Loucy (cell line): ENCODE data around the gene APPBP2.
"Not testable (repeated sequence)": the region's sequence is repeated elsewhere in the genome, so short reads cannot be mapped to it uniquely, and the experiment has no call there.

Experiments used
- H2AFZ ChIP-seq: fragments of 200-600 bp; sonication (generic); 2 replicates; pipeline ENCODE4 v1.6.0; 2016; ENCODE audit warnings: antibody characterized with exemption, mild to moderate bottlenecking, low read length, moderate library complexity
- H3F3A ChIP-seq: fragments of 200-600 bp; 2 replicates; pipeline ENCODE4 v1.6.0; 2016; ENCODE audit warnings: antibody characterized with exemption, low read depth, mild to moderate bottlenecking
- H3K27me3 ChIP-seq: fragments of 200-600 bp; sonication (generic); 2 replicates; pipeline ENCODE4 v1.6.1; 2014; ENCODE audit warnings: low read length, mild to moderate bottlenecking; ENCODE audit not compliant: insufficient read depth, poor library complexity, severe bottlenecking
- H3K36me3 ChIP-seq: fragments of 200-600 bp; sonication (generic); 2 replicates; pipeline ENCODE4 v1.6.1; 2016; ENCODE audit warnings: low read length; ENCODE audit not compliant: insufficient read depth
- H3K4me1 ChIP-seq: fragments of 200-600 bp; sonication (generic); 2 replicates; pipeline ENCODE4 v1.5.1; 2014; ENCODE audit warnings: low read length, mild to moderate bottlenecking; ENCODE audit not compliant: insufficient read depth, poor library complexity, severe bottlenecking
- H3K4me2 ChIP-seq: fragments of 200-600 bp; sonication (generic); 2 replicates; pipeline ENCODE4 v1.6.0; 2014; ENCODE audit warnings: antibody characterized with exemption, low read length, low read depth, mild to moderate bottlenecking; ENCODE audit not compliant: poor library complexity, severe bottlenecking
- H3K4me3 ChIP-seq: fragments of 200-600 bp; sonication (generic); 2 replicates; pipeline ENCODE4 v1.5.1; 2014; ENCODE audit warnings: low read length, mild to moderate bottlenecking, mixed read lengths; ENCODE audit not compliant: poor library complexity, severe bottlenecking
- H3K79me2 ChIP-seq: fragments of 200-600 bp; sonication (generic); 2 replicates; pipeline ENCODE4 v1.6.1; 2014; ENCODE audit warnings: low read length; ENCODE audit not compliant: insufficient read depth
- H3K9ac ChIP-seq: fragments of 200-600 bp; sonication (generic); 2 replicates; pipeline ENCODE4 v1.6.0; 2014; ENCODE audit warnings: mild to moderate bottlenecking, low read depth, low read length, moderate library complexity; ENCODE audit not compliant: poor library complexity, severe bottlenecking
- H3K9me2 ChIP-seq: fragments of 200-600 bp; sonication (generic); replicated peaks from 2 replicates; pipeline ENCODE4 v1.6.1; 2016; ENCODE audit warnings: low read depth, low read length, mixed read lengths
- H3K9me3 ChIP-seq: fragments of 200-600 bp; sonication (generic); 2 replicates; pipeline ENCODE4 v1.6.1; 2014; ENCODE audit warnings: mild to moderate bottlenecking, antibody characterized with exemption, low read length, low read depth; ENCODE audit not compliant: insufficient read depth
- H4K20me1 ChIP-seq: fragments of 200-600 bp; sonication (generic); 2 replicates; pipeline ENCODE4 v1.6.0; 2014; ENCODE audit warnings: antibody characterized with exemption, low read length, mild to moderate bottlenecking; ENCODE audit not compliant: insufficient read depth, poor library complexity, severe bottlenecking
- CTCF ChIP-seq: fragments of 200-600 bp; sonication (generic); conservative IDR thresholded peaks from 2 replicates; pipeline ENCODE4 v1.5.1; 2014; ENCODE audit warnings: mild to moderate bottlenecking, antibody characterized with exemption, low read length
- EZH2phosphoT487 ChIP-seq: fragments of 200-600 bp; IDR thresholded peaks from 2 replicates; pipeline ENCODE4 v1.6.1; 2018; ENCODE audit warnings: antibody characterized with exemption, mild to moderate bottlenecking, moderate library complexity, borderline replicate concordance

Gene APPBP2

GRCh38 chr17:60557805-60558204 is 31.8 kb upstream of the APPBP2 start:
- no peak overlapping the region for H3K9ac ChIP-seq
- H4K20me1 ChIP-seq, result no peaks in the 10 kb centered on the region
- no peaks in the 10 kb centered on the region for H3K27me3 ChIP-seq
- no peak overlapping the region for H2AFZ ChIP-seq
- H3K4me1 ChIP-seq, result no peaks in the 10 kb centered on the region
- H3K79me2 ChIP-seq, result no peaks in the 10 kb centered on the region
- H3F3A ChIP-seq, result no peaks in the 10 kb centered on the region
- no peaks in the 10 kb centered on the region for H3K36me3 ChIP-seq
- peaks cover 11% of the 10 kb centered on the region; the same call in 1 of the 2 replicates for H3K9me3 ChIP-seq
- H3K4me2 ChIP-seq, result no peak overlapping the region
- TF ChIP-seq EZH2phosphoT487 (no peak), CTCF (no peak)
- H3K9me2 ChIP-seq, result no peaks in the 10 kb centered on the region
- no peak overlapping the region for H3K4me3 ChIP-seq

GRCh38 chr17:60555786-60556185 is 29.7 kb upstream of the APPBP2 start:
- Histone ChIP-seq H3K36me3 (no peaks in the 10 kb centered on the region), H3K27me3 (no peaks in the 10 kb centered on the region), H3K9ac (no peak overlapping the region), H3K9me2 (no peaks in the 10 kb centered on the region), H4K20me1 (no peaks in the 10 kb centered on the region), H3K9me3 (peaks cover 11% of the 10 kb centered on the region; the same call in 1 of the 2 replicates), H3K79me2 (no peaks in the 10 kb centered on the region), H3F3A (no peaks in the 10 kb centered on the region), H3K4me1 (no peaks in the 10 kb centered on the region), H3K4me2 (no peak overlapping the region), H2AFZ (no peak overlapping the region), H3K4me3 (no peak overlapping the region)
- TF ChIP-seq EZH2phosphoT487 (no peak), CTCF (no peak)

- Histone ChIP-seq H3K9ac (no peak overlapping the region), H4K20me1 (no peaks in the 10 kb centered on the region), H3K4me3 (no peak overlapping the region), H3F3A (no peaks in the 10 kb centered on the region), H3K27me3 (no peaks in the 10 kb centered on the region), H3K36me3 (no peaks in the 10 kb centered on the region), H3K4me2 (no peak overlapping the region), H3K9me3 (peaks cover 11% of the 10 kb centered on the region; the same call in 1 of the 2 replicates), H3K79me2 (no peaks in the 10 kb centered on the region), H2AFZ (no peak overlapping the region), H3K9me2 (no peaks in the 10 kb centered on the region), H3K4me1 (no peaks in the 10 kb centered on the region)
- TF ChIP-seq CTCF (no peak), EZH2phosphoT487 (no peak)
These were observed 28.3 kb upstream of the APPBP2 start for GRCh38 chr17:60554377-60554788.

- H2AFZ ChIP-seq, H3K9ac ChIP-seq, H3K79me2 ChIP-seq, H3K9me2 ChIP-seq, H3K36me3 ChIP-seq, H3F3A ChIP-seq, H3K4me3 ChIP-seq, H3K4me2 ChIP-seq, H3K4me1 ChIP-seq, H4K20me1 ChIP-seq, H3K9me3 ChIP-seq, H3K27me3 ChIP-seq: not testable (repeated sequence)
These were observed 26.2 kb upstream of the APPBP2 start for GRCh38 chr17:60552255-60552654.
